ENCODE results near the gene SLC35A3. TPM values are rescaled to one million over a fixed set of nuclear protein-coding genes. Genes with fewer than 3 reads are reported as not detected.
"Not testable (repeated sequence)": the region's sequence is repeated elsewhere in the genome, so short reads cannot be mapped to it uniquely, and the experiment has no call there.

SLC35A3 gene
- 9.5 TPM for total RNA-seq
- long read RNA-seq, full-length matches to known transcripts = 4 of 4 reads
- long read RNA-seq, partial matches to known transcripts = 0 of 4 reads
- long read RNA-seq, other reads (novel, unspliced or antisense) = 0 of 4 reads

DNA sequence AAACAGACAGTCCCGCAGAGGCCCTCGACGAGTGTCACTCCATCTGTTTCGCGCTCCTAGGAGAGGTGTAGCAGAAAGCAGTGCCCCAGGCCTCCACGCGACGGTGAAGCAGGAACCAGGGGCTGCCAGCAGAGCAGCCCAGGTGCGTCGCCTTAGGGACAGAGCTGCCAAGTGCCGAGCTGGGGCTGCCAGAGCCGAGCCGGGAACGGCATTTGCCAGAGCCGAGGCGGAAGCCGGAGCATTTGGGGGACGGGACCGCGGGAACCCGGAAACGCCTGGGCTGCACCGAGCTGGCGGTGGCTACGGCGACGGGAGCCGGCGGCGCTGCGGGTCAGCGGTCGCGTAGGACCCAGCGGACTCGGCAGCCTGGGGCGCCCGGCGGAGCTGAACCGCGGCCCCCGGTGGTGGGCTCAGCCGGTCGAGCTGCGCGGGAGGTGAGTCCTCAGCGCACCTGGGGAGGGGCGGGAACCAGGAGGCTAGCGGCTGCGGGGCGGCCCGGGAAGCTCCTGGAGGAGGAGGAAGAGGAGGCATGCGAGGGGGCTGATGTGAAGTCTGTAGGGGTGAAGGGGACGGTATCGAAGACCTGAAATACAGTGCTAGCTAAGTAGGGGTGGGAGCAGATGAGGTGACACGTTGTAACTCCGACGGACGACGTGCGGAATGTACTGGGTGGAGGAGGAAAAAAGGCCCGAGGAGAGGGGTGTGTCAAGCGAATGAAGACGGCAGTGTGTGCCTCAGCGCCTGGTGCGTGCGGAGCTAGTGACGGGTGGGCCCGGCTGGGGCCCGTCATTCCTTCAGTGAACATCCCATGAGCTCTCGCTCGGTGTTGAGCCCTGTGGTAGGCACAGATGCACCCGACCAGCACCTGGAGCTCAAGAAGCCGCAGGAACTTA is at the start of gene SLC35A3:
Gene SLC35A3, plus strand, starts transcription at position 268 of the 893 bp plus-strand sequence. CDS start 23,559 bp downstream, outside the sequence.
- ATAC-seq (peak; percentile 96), DNase-seq (ENCODE audit: missing footprints) (peak; percentile 88)
- intact Hi-C loops (cut with DNase I) = loop anchor here (5.0 kb wide), 1 partner anchor 67 kb away; a partner anchor contains a TSS

DNA sequence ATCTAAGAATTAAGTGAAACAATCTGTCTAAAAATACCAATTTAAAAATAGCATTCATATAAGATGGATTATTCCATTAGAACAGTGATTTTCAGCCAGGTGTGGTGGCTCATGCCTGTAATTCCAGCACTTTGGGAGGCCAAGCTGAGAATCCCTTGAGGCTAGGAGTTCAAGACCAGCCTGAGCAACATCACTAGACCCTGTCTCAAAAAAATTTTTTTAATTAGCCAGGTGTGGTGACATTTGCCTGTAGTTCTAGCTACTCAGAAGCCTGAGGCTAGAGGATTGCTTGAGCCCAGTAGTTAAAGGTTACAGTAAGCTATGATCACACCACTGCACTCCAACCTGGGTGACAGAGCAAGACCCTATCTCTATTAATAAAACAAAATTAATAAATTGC is 35.0 kb upstream of the SLC35A3 start:
- intact Hi-C loops (cut with DNase I) = no loop called here
- ATAC-seq (no peak), DNase-seq (ENCODE audit: missing footprints) (no peak)

- ATAC-seq = no peak
- intact Hi-C loops (cut with DNase I) = no loop called here
- no peak for DNase-seq (ENCODE audit: missing footprints)
Observed at GRCh38 chr1:99935534-99935933, 34.3 kb upstream of the SLC35A3 start.

GRCh38 chr1:99936071-99936470 is 33.7 kb upstream of the SLC35A3 start:
- intact Hi-C loops (cut with DNase I) = no loop called here
- ATAC-seq (no peak), DNase-seq (ENCODE audit: missing footprints) (no peak)

GRCh38 chr1:99942723-99943122 is 27.1 kb upstream of the SLC35A3 start:
- no peak for DNase-seq (ENCODE audit: missing footprints)
- intact Hi-C loops (cut with DNase I) = no loop called here
- no peak for ATAC-seq

GRCh38 chr1:99943223-99943794 is 26.5 kb upstream of the SLC35A3 start:
- DNase-seq (ENCODE audit: missing footprints) (no peak), ATAC-seq (no peak)
- intact Hi-C loops (cut with DNase I) = no loop called here

DNA sequence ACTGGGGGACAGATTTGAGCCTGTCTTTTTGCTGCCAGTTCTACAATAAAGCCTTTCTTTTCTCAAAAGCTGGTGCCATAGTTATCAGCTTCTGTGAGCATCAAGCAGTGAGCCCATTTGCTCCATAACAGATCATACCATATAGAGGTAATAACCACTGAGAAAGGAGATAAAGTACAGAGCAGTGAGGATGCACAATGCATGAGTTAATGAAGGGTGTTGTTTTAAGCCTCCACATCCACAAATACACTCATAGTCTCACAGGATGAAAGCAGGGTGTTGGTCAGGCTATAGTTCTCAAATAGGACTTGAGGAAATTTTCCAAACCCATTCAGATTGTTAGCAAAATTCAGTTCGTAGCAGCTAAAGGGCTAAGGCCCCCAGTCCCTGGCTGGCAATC is 25.6 kb upstream of the SLC35A3 start:
- intact Hi-C loops (cut with DNase I) = no loop called here
- no peak for ATAC-seq

GRCh38 chr1:99945174-99945573 is 24.6 kb upstream of the SLC35A3 start:
- DNase-seq (ENCODE audit: missing footprints) = no peak
- intact Hi-C loops (cut with DNase I) = no loop called here
- no peak for ATAC-seq

More for the DNA sequence above, 25.6 kb upstream of the SLC35A3 start:
- DNase-seq (ENCODE audit: missing footprints) = no peak

- intact Hi-C loops (cut with DNase I) = no loop called here
- ATAC-seq (no peak), DNase-seq (ENCODE audit: missing footprints) (no peak)
Observed at GRCh38 chr1:99950486-99950885, 19.3 kb upstream of the SLC35A3 start.

- DNase-seq (ENCODE audit: missing footprints) = no peak
- ATAC-seq = no peak
- intact Hi-C loops (cut with DNase I) = no loop called here
Observed at GRCh38 chr1:99952522-99952921, 17.3 kb upstream of the SLC35A3 start.

GRCh38 chr1:99955375-99955774 is 14.4 kb upstream of the SLC35A3 start:
- DNase-seq (ENCODE audit: missing footprints) = no peak
- no peak for ATAC-seq
- intact Hi-C loops (cut with DNase I) = no loop called here

DNA sequence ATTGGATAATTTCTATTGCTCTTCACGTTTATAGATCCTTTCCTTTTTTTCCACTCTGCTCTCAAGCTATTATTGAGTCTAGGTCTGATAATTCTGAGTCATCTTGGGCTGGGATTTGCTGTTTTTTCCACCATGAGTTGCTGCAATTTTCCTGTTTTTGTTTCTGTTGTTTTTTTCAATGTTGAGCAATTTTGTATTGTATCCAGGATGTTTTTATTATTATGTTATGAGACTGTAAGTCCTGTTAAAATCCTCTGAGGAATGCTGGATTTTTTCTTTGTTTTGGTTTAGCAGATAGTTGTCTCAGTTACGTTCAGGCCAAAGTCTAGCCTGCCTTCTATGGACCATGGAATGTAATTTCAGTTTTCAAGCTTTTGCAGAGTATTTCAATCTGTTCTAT is 13.0 kb upstream of the SLC35A3 start:
- no peak for DNase-seq (ENCODE audit: missing footprints)
- intact Hi-C loops (cut with DNase I) = no loop called here
- ATAC-seq = peak; percentile 44

DNA sequence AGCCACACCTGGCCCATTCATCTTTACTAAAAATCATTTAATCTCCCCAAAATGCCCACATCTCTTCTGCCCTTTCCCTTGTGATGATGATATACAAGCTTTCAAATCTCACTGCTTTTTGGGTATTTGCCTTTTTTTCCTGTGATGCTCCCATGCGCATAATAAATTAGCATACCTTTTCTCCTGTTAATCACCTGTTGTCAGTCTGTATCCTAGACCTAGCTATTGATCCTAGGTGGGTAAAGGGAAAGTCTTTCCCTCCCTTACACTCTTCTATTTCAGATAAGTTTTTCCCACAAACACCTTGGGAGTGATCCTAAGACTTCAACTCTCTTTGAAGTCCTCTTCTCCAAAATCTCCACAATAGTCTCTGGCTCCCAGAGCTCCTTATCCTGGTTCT is 12.0 kb upstream of the SLC35A3 start:
- DNase-seq (ENCODE audit: missing footprints) = no peak
- no peak for ATAC-seq
- intact Hi-C loops (cut with DNase I) = no loop called here

DNA sequence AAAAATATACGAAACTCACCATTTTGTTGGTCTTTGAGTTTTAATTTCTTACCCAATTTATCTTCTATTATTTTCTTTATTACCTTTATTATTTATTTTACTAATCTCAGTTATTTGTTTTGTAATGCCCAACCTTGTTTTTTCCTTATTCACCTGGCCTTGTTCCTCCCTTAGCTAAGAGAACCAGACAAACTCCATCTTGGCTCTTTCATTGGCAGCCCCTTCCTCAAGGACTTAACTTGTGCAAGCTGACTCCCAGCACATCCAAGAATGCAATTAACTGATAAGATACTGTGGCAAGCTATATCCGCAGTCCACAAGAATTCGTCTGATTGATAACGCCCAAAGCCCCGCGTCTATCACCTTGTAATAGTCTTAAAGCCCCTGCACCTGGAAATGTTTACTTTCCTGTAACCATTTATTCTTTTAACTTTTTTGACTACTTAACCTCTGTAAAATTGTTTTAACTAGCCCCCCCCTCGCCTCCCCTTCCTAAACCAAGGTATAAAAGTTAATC is 10.5 kb upstream of the SLC35A3 start:
- DNase-seq (ENCODE audit: missing footprints); intact Hi-C loops (cut with DNase I); ATAC-seq: not testable (repeated sequence)

GRCh38 chr1:99960260-99960659 is 9.5 kb upstream of the SLC35A3 start:
- ATAC-seq; intact Hi-C loops (cut with DNase I); DNase-seq (ENCODE audit: missing footprints): not testable (repeated sequence)

DNA sequence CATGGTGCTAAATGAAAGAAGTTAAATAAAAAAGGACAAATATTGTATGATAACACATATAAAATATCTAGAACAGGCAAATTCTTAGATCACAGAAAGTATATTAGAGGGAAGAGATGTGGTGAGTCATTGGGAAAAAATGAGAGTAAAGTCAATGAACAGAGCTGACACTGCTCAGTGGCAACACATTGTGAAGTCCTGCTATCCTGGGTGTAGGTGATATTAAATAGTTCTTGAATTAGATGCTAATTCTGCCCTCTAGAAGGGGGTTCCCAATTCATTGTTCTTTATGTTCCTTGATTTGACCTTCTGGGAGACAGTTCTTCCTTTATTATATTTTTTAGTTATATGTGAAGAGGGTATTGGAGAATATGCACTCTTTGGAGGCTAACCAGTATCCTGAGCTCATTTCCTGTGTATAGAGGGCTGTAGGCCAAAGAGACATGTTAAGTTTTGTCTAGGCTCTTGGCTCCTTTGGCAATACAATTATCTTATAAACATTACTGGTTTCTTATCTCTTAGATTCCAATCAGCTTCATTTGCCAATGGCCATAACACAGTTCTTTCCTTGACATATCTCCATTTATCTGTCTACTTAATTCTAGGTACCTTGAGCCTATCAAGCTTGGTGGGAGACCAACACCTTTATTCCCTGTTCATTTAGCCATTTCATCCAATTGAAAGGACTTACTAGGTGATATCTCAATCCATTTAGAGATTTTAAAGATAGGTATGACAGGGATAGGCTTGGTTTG is 6.6 kb upstream of the SLC35A3 start:
- intact Hi-C loops (cut with DNase I) = no loop called here
- no peak for ATAC-seq
- DNase-seq (ENCODE audit: missing footprints) = no peak

DNA sequence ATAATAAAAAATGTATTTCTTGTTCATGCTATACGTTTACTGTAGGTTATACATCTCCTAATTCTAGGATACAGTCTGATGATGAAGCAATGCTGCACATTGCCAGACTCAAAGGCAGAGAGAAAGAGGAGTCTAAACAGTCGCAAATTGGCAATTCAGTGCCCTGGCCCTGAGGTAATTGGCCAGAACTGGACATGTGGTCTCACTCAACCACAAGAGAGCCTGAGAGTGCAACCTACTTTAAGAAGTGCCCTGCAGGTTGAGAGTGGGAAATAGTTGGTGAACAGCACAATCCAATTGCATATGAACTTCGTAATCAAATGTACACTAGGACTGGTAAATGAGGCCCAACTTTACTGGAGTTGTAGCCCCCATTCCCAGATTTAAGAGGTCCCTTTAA is 5.0 kb upstream of the SLC35A3 start:
- intact Hi-C loops (cut with DNase I) = loop anchor here (5.0 kb wide), 1 partner anchor 72 kb away; a partner anchor contains a TSS
- DNase-seq (ENCODE audit: missing footprints) (no peak), ATAC-seq (no peak)

DNA sequence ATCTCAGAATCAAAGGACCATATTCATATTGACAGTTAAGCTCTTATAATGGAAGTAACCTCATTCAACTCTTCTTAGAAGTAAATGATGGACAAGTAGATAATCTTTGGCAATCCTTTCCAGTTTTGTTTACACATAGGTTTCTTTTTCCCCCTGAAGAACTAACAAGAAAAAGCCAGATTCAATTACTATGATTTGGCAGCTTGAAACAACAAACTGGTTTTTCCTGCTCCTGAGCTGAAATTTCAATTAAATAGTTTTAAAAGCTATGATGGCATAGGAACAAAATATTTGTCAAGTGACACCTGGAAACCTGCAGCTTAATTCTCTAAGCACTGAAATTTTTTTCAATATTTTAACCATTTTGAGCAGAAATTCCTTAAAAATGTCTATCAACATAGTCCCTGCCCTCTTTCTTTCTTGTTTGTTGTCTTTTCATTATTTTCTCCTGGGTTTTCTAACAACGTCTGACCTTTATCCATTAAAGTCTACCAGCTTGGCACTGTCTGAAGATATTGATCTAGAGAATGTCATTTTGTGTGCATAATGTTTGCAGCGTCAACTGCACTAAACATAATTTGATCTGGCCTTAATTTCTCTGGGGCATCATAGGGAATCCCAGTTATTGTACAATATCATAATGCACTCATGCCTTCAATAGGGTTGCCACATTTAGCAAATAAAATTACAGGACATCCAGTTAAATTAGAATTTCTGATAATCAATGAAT is 4.0 kb upstream of the SLC35A3 start:
- intact Hi-C loops (cut with DNase I) = loop anchor here (5.0 kb wide), 1 partner anchor 71 kb away; a partner anchor contains a TSS
- ATAC-seq = no peak

More for the DNA sequence above, 4.0 kb upstream of the SLC35A3 start:
- DNase-seq (ENCODE audit: missing footprints) = no peak

Measured in Right ventricle myocardium inferior (tissue), 1 donor.